T-helper 2 cell treated with Interferon-gamma antibody and Interleukin-4, amounts not matched to agents 5 μg/mL and 100 μg/mL, for 36 hours (primary cell): ENCODE data around the gene NDOR1.

Experiments
- DNase-seq: peaks from one replicate; pipeline ENCODE4 v3.0.0; 2021; ENCODE audit warnings: low spot score
- H3K27ac Mint-ChIP-seq: one replicate; pipeline ENCODE4 v1.8.0; 2021; ENCODE audit warnings: mild to moderate bottlenecking, mixed read lengths
- H3K27me3 Mint-ChIP-seq: one replicate; pipeline ENCODE4 v1.8.0; 2021; ENCODE audit warnings: low read depth, mixed read lengths
- H3K36me3 Mint-ChIP-seq: one replicate; pipeline ENCODE4 v1.8.0; 2021; ENCODE audit warnings: low read depth, mixed read lengths
- H3K4me1 Mint-ChIP-seq: one replicate; pipeline ENCODE4 v1.8.0; 2021; ENCODE audit warnings: low read depth, mixed read lengths
- H3K4me3 Mint-ChIP-seq: one replicate; pipeline ENCODE4 v1.8.0; 2022; ENCODE audit warnings: mild to moderate bottlenecking, moderate library complexity, mixed read lengths
- H3K9me3 Mint-ChIP-seq: one replicate; pipeline ENCODE4 v1.8.0; 2021; ENCODE audit warnings: mixed read lengths

NDOR1 gene

GRCh38 chr9:137205126-137206069 is at the start of gene NDOR1, which contains the start of gene TMEM203:
TSS of gene NDOR1 (plus strand) at chr9:137205700. CDS start at chr9:137205778, 78 bp downstream.
TSS of gene TMEM203 (minus strand) at chr9:137205648. CDS start at chr9:137205414, 234 bp downstream.
- Mint-ChIP-seq H3K9me3 (no peaks in the 10 kb centered on the region), H3K27ac (peak within 1 kb of the TSS; percentile 93)

DNA sequence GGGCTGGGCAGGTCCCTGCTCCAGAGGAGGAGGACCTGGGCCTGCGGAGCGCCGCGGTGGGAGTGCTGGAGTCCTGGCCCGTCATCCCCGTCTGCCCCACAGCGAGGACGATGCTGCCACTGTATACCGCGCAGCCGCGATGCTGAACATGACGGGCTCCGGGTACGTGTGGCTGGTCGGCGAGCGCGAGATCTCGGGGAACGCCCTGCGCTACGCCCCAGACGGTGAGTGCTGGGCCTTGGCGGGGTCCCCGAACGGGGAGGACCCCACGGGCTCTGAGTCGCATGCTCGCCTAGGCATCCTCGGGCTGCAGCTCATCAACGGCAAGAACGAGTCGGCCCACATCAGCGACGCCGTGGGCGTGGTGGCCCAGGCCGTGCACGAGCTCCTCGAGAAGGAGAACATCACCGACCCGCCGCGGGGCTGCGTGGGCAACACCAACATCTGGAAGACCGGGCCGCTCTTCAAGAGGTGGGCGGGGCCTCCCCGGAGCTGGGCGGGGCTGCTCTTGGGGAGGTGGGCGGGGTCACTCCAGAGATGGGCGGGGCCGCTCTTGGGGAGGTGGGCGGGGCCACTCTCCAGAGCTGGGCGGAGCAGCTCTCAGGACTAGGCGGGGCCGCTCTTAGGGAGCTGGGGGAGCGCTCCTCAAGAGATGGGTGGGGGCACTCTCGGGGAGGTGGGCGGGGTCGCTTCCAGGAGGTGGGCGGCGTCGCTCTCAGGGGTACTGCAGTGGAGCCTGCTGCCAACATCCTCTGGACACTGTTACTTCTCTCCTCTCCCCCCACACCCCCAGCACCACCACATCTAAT is 48.7 kb upstream of the NDOR1 start:
- Mint-ChIP-seq H3K4me3 (peak overlapping the region; percentile 46), H3K9me3 (no peaks in the 10 kb centered on the region), H3K4me1 (peaks cover 6% of the 10 kb centered on the region), H3K27ac (no peak overlapping the region), H3K36me3 (no peaks in the 10 kb centered on the region), H3K27me3 (peaks cover 34% of the 10 kb centered on the region)
- peak; percentile 58 for DNase-seq

More at GRCh38 chr9:137205126-137206069, at the start of gene NDOR1, which contains the start of gene TMEM203:
- peak; percentile 94 for DNase-seq
- H3K4me1 Mint-ChIP-seq: peaks cover 29% of the 10 kb centered on the region
- peaks cover 14% of the 10 kb centered on the region for H3K36me3 Mint-ChIP-seq
- H3K4me3 Mint-ChIP-seq: peak within 1 kb of the TSS; percentile 95
- no peaks in the 10 kb centered on the region for H3K27me3 Mint-ChIP-seq

DNA sequence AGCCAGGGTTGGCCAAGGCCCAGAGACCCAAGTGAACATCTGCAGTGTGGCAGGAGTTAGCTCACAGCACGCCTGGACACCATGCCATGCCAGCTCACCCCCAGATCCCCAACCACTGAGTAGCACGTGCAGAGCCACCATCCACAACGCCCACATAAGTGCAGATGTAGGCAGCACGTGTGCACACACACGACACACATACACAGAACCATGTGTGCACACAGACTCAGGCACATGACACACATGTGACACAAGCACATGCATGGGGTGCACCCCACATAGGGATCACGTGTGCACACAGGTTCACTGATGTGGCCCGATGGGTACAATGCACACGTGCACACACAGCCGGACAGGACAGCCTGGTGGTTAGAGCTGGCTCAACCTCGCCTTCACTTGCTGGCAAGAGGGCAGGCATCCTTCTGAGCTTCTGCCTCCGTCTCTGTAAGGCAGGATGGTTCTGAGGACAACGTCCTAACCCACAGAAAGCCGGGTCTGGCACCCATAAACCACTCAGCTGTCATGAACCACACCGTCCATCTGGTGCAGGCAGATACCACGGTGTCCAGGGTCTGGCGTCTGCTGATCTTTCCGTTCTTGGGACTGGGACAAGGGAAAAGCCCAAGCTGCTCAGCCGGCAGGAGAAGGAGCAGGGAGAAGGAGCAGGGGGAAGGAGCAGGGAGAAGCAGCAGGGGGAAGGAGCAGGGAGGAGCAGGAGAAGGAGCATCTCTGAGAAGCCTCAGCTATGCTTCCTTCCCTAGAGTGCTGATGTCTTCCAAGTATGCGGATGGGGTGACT is 47.7 kb upstream of the NDOR1 start:
- no peaks in the 10 kb centered on the region for H3K9me3 Mint-ChIP-seq
- DNase-seq: no peak
- no peak overlapping the region for H3K4me3 Mint-ChIP-seq
- no peaks in the 10 kb centered on the region for H3K36me3 Mint-ChIP-seq
- H3K27ac Mint-ChIP-seq: no peak overlapping the region
- peaks cover 6% of the 10 kb centered on the region for H3K4me1 Mint-ChIP-seq
- H3K27me3 Mint-ChIP-seq: peaks cover 36% of the 10 kb centered on the region

DNA sequence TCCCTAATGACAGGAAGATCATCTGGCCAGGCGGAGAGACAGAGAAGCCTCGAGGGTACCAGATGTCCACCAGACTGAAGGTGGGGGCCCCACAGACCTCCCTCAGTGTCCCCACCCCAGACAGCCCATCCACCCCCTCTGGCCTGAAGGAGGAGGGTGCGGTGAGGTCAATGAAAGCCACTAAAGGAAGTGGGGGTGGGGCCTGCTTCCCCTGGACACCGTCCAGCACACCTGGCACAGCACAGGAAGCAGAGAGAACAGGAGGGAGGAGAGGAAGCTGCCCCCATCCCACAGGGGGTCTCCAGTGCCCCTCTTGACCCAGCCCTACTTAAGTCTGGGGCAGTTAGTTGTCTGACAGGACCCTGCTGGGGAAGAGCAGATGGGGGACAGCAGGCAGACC is 46.9 kb upstream of the NDOR1 start:
- Mint-ChIP-seq H3K4me1 (peaks cover 6% of the 10 kb centered on the region), H3K36me3 (no peaks in the 10 kb centered on the region), H3K27me3 (peaks cover 39% of the 10 kb centered on the region), H3K27ac (no peak overlapping the region), H3K9me3 (no peaks in the 10 kb centered on the region), H3K4me3 (no peak overlapping the region)
- no peak for DNase-seq

GRCh38 chr9:137159105-137160053 is 46.1 kb upstream of the NDOR1 start:
- no peaks in the 10 kb centered on the region for H3K36me3 Mint-ChIP-seq
- peaks cover 6% of the 10 kb centered on the region for H3K4me1 Mint-ChIP-seq
- H3K27me3 Mint-ChIP-seq: peaks cover 41% of the 10 kb centered on the region
- no peak for DNase-seq
- no peak overlapping the region for H3K4me3 Mint-ChIP-seq
- no peaks in the 10 kb centered on the region for H3K9me3 Mint-ChIP-seq
- no peak overlapping the region for H3K27ac Mint-ChIP-seq

- Mint-ChIP-seq H3K36me3 (no peaks in the 10 kb centered on the region), H3K27me3 (peaks cover 38% of the 10 kb centered on the region)
These were observed 45.5 kb upstream of the NDOR1 start for GRCh38 chr9:137160054-137160425.

DNA sequence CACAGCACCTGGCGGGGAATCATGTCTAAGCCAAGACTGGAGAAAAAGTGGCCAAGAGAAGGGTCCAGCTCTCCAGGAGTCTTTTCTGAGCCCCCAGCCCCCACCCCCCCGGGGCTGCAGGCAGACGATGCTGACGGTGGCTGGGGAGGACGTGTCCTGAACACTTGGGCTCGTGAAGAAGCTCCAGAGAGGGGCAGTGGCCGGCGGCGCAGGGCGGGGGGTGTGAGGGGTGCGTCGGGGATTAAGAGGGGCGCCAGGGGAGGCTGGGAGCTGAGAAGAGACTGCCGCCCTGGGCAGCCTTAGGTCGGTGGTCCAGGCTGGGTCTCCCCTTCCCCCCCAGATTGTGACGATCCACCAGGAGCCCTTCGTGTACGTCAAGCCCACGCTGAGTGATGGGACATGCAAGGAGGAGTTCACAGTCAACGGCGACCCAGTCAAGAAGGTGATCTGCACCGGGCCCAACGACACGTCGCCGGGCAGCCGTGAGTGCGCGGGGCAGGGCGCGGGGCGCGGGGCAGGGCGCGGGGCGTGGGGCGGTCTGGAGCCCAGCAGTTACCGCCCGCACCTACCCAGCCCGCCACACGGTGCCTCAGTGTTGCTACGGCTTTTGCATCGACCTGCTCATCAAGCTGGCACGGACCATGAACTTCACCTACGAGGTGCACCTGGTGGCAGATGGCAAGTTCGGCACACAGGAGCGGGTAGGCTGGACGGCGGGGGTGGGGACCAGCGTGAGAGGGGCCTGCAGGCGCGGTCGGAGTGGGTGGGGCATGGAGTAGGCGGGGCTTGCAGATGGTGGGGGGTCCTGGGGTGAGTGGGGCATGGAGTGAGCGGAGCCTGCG is 44.6 kb upstream of the NDOR1 start:
- Mint-ChIP-seq H3K36me3 (no peaks in the 10 kb centered on the region), H3K4me1 (peaks cover 6% of the 10 kb centered on the region), H3K27me3 (peaks cover 38% of the 10 kb centered on the region), H3K9me3 (no peaks in the 10 kb centered on the region), H3K4me3 (no peak overlapping the region), H3K27ac (no peak overlapping the region)
- DNase-seq: no peak

More at GRCh38 chr9:137160054-137160425, 45.5 kb upstream of the NDOR1 start:
- Mint-ChIP-seq H3K4me3 (no peak overlapping the region), H3K9me3 (no peaks in the 10 kb centered on the region), H3K27ac (no peak overlapping the region), H3K4me1 (peaks cover 6% of the 10 kb centered on the region)
- no peak for DNase-seq

DNA sequence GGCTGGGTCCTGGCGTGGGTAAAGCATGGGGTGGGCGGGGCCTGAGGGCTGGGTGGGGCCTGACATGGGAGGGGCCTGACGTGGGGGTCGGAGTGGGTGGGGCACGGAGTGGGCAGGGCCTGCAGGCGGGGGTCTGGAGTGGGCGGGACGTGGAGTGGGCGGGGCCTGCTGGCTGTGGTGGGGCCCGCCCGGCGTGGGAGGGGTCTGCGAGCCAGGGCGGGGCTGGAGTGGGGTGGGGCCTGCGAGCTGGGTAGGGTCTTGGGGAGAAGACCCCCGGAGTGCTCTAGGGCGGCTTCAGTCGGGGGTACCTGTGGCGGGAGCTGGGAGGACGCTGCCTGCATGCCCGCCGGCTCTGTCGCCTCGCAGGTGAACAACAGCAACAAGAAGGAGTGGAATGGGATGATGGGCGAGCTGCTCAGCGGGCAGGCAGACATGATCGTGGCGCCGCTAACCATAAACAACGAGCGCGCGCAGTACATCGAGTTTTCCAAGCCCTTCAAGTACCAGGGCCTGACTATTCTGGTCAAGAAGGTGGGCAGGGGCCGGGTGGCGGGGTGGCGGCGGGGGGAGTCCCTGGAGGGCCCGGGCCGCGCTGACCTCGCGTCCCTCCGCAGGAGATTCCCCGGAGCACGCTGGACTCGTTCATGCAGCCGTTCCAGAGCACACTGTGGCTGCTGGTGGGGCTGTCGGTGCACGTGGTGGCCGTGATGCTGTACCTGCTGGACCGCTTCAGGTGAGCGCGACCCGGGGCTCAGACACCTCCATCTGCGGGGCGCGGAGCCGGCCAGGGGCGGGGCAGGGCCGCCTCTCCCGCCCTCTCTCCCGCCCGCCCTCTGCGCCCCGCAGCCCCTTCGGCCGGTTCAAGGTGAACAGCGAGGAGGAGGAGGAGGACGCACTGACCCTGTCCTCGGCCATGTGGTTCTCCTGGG is 43.7 kb upstream of the NDOR1 start:
- H3K27ac Mint-ChIP-seq: no peak overlapping the region
- no peaks in the 10 kb centered on the region for H3K36me3 Mint-ChIP-seq
- H3K27me3 Mint-ChIP-seq: peaks cover 41% of the 10 kb centered on the region
- H3K9me3 Mint-ChIP-seq: no peaks in the 10 kb centered on the region
- H3K4me3 Mint-ChIP-seq: no peak overlapping the region
- peaks cover 6% of the 10 kb centered on the region for H3K4me1 Mint-ChIP-seq
- no peak for DNase-seq

GRCh38 chr9:137162505-137163364 is 42.8 kb upstream of the NDOR1 start:
- Mint-ChIP-seq H3K4me3 (no peak overlapping the region), H3K27me3 (peaks cover 37% of the 10 kb centered on the region), H3K4me1 (peaks cover 5% of the 10 kb centered on the region), H3K9me3 (no peaks in the 10 kb centered on the region), H3K27ac (no peak overlapping the region), H3K36me3 (no peaks in the 10 kb centered on the region)
- DNase-seq: no peak

DNA sequence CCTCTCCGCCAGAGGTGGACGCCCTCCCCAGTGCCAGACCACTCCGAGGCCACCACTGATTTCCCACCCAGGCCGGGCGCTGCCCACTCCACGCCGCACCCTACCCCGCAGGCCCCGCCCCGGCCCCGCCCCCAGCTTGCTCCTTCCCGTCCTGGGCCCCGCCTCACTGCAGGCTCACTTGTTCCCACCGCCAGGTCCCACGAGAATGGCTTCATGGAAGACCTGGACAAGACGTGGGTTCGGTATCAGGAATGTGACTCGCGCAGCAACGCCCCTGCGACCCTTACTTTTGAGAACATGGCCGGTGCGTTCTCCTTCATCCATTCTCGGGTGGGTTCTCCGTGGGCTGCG is 42.2 kb upstream of the NDOR1 start:
- no peaks in the 10 kb centered on the region for H3K36me3 Mint-ChIP-seq
- no peak overlapping the region for H3K4me3 Mint-ChIP-seq
- no peak overlapping the region for H3K27ac Mint-ChIP-seq
- no peak for DNase-seq
- peaks cover 4% of the 10 kb centered on the region for H3K4me1 Mint-ChIP-seq
- no peaks in the 10 kb centered on the region for H3K9me3 Mint-ChIP-seq
- peaks cover 32% of the 10 kb centered on the region for H3K27me3 Mint-ChIP-seq

DNA sequence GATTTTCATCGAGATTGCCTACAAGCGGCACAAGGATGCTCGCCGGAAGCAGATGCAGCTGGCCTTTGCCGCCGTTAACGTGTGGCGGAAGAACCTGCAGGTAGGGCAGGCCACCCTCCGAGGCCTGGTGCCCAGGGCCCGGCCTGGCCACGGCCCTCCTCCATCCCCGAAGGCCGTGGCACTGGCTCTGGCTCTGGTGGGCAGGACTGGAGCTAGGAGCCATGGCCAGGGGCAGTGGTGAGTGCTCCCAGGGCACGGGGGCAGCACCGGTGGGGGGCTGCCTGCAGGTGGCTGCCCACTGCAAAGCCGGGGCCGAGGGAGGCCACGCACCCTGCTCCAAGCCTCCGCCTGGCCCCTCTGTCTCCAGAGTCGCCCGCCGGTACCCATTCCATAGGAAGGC is 41.7 kb upstream of the NDOR1 start:
- no peak overlapping the region for H3K4me3 Mint-ChIP-seq
- no peaks in the 10 kb centered on the region for H3K36me3 Mint-ChIP-seq
- no peaks in the 10 kb centered on the region for H3K9me3 Mint-ChIP-seq
- no peak for DNase-seq
- H3K27ac Mint-ChIP-seq: no peak overlapping the region
- peaks cover 4% of the 10 kb centered on the region for H3K4me1 Mint-ChIP-seq
- H3K27me3 Mint-ChIP-seq: peaks cover 31% of the 10 kb centered on the region
